Nephron (organoid): ENCODE measurements around the gene NUP37.

Experiments
- H3K27ac Mint-ChIP-seq, 3 experiments: 2 replicates each; pipeline ENCODE4 v1.8.0; 2020; ENCODE audit warnings: mixed read lengths in 3 of 3, mild to moderate bottlenecking in 2 of 3, moderate library complexity in 1 of 3
- H3K27me3 Mint-ChIP-seq: 2 replicates; pipeline ENCODE4 v1.8.0; 2021; ENCODE audit warnings: low read depth, mild to moderate bottlenecking, moderate library complexity, mixed read lengths
- H3K36me3 Mint-ChIP-seq: 2 replicates; pipeline ENCODE4 v1.8.0; 2020; ENCODE audit warnings: low read depth, mixed read lengths
- H3K4me1 Mint-ChIP-seq: 2 replicates; pipeline ENCODE4 v1.8.0; 2020; ENCODE audit warnings: mixed read lengths
- H3K4me3 Mint-ChIP-seq, 3 experiments: 2 replicates each; pipeline ENCODE4 v1.8.0; 2020; ENCODE audit warnings: mild to moderate bottlenecking in 3 of 3, mixed read lengths in 3 of 3, moderate library complexity in 2 of 3
- H3K9me3 Mint-ChIP-seq: 2 replicates; pipeline ENCODE4 v1.8.0; 2020; ENCODE audit warnings: mixed read lengths
- CTCF ChIP-seq, 3 experiments: fragments of 200-600 bp; sonication (generic); IDR thresholded peaks; one replicate each; pipeline ENCODE4 v1.5.0; 2021; ENCODE audit warnings: antibody characterized with exemption in 3 of 3; ENCODE audit not compliant: unreplicated experiment in 3 of 3

The NUP37 gene

DNA sequence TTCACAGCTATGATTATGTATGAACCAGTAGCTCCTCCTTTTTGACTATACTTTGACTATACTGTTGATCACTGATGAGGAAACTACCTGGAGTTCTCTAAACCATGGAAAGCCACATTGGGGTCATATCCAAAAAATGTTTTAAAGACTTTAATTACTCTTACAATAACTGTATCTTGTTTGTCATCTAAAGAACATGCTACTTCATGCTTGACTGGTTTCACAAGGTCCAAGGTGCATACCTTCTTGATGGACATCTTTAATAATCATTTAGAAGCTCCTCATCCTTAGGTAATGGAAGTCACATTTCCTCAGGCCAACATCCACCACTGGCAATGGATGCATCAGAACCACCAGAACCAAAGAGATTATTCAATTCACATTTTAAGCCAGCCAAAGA is 88.1 kb downstream of the NUP37 start:
- Mint-ChIP-seq H3K9me3 (no peaks in the 10 kb centered on the region), H3K4me3 (no peak overlapping the region), H3K27me3 (no peaks in the 10 kb centered on the region), H3K4me1 (peaks cover 10% of the 10 kb centered on the region), H3K36me3 (peaks cover 44% of the 10 kb centered on the region), H3K27ac (no peak overlapping the region)
- TF ChIP-seq CTCF (IDR thresholded peaks at IDR 0.05; ENCODE audit: unreplicated experiment in 3 of 3), result no peak

DNA sequence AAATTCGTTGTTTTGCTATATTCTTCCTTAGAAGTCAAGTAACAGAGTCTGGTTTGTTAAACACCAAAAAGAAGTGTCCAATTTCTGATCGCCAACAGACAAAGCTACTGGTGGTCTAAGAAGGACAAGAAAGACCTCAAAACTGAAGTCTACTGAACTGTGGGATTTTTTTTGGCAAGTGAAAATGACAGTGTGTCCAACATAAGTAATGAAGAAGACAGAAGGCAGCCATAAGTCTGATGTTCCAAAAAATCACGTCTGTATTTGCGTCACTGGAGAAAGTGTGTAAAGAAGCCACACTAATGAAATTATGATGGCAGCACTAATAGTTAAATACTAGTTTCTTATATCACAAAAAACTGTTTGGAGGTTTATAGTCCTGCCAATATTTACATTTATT is 90.8 kb downstream of the NUP37 start:
- Mint-ChIP-seq H3K9me3 (no peaks in the 10 kb centered on the region), H3K4me1 (peaks cover 12% of the 10 kb centered on the region), H3K36me3 (peaks cover 24% of the 10 kb centered on the region), H3K27ac (peak overlapping the region in 1 of 3 experiments; percentile 30), H3K27me3 (no peaks in the 10 kb centered on the region), H3K4me3 (no peak overlapping the region)
- no peak for TF ChIP-seq CTCF (IDR thresholded peaks at IDR 0.05; ENCODE audit: unreplicated experiment in 3 of 3)

DNA sequence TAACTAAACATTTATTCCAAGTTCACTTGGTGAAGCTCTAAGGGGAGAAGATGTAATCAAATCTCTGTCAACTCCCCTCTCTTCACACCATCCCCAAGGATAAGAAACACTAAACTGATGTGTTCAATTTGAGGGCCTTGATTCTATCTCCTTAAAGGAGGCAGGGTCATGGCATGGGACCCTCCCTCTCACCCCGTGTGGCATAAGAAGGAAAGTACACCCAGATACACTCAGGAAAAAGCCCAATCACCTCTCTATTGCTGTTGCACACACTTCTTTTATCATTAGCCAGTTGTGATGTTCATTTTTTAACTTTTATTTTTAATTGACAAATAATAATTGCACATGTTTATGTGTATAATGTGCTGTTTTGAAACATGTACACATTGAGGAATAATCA is 93.2 kb downstream of the NUP37 start:
- Mint-ChIP-seq H3K9me3 (no peaks in the 10 kb centered on the region), H3K27me3 (no peaks in the 10 kb centered on the region), H3K4me3 (no peak overlapping the region), H3K36me3 (peaks cover 13% of the 10 kb centered on the region), H3K27ac (no peak overlapping the region), H3K4me1 (peaks cover 14% of the 10 kb centered on the region)
- TF ChIP-seq CTCF (IDR thresholded peaks at IDR 0.05; ENCODE audit: unreplicated experiment in 3 of 3), result no peak

GRCh38 chr12:102024765-102025164 is 95.1 kb downstream of the NUP37 start:
- Mint-ChIP-seq H3K9me3 (no peaks in the 10 kb centered on the region), H3K4me1 (peaks cover 14% of the 10 kb centered on the region), H3K4me3 (no peak overlapping the region), H3K27me3 (no peaks in the 10 kb centered on the region), H3K27ac (no peak overlapping the region), H3K36me3 (peaks cover 16% of the 10 kb centered on the region)
- no peak for TF ChIP-seq CTCF (IDR thresholded peaks at IDR 0.05; ENCODE audit: unreplicated experiment in 3 of 3)

GRCh38 chr12:102023343-102023930 is 96.5 kb downstream of the NUP37 start:
- TF ChIP-seq CTCF (IDR thresholded peaks at IDR 0.05; ENCODE audit: unreplicated experiment in 3 of 3), result no peak
- Mint-ChIP-seq H3K27me3 (no peaks in the 10 kb centered on the region), H3K36me3 (peaks cover 12% of the 10 kb centered on the region), H3K4me3 (no peak overlapping the region), H3K9me3 (no peaks in the 10 kb centered on the region), H3K27ac (no peak overlapping the region), H3K4me1 (peaks cover 8% of the 10 kb centered on the region)
